Stimulated activated CD4-positive, alpha-beta T cell treated with anti-CD3 and anti-CD28 coated beads, Interleukin-1b, Interleukin-23, amount 100 ng/mL, for 1 hour (primary cell): ENCODE results near the gene CAPN12.
"Not testable (repeated sequence)": the region's sequence is repeated elsewhere in the genome, so short reads cannot be mapped to it uniquely, and the experiment has no call there.

Source experiments
- DNase-seq, 2 donors: peaks; one replicate each; pipeline ENCODE4 v3.0.0-alpha.2; 2020; ENCODE audit warnings: low read depth in 2 of 2

Gene CAPN12, protein sequence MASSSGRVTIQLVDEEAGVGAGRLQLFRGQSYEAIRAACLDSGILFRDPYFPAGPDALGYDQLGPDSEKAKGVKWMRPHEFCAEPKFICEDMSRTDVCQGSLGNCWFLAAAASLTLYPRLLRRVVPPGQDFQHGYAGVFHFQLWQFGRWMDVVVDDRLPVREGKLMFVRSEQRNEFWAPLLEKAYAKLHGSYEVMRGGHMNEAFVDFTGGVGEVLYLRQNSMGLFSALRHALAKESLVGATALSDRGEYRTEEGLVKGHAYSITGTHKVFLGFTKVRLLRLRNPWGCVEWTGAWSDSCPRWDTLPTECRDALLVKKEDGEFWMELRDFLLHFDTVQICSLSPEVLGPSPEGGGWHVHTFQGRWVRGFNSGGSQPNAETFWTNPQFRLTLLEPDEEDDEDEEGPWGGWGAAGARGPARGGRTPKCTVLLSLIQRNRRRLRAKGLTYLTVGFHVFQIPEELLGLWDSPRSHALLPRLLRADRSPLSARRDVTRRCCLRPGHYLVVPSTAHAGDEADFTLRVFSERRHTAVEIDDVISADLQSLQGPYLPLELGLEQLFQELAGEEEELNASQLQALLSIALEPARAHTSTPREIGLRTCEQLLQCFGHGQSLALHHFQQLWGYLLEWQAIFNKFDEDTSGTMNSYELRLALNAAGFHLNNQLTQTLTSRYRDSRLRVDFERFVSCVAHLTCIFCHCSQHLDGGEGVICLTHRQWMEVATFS

DNA sequence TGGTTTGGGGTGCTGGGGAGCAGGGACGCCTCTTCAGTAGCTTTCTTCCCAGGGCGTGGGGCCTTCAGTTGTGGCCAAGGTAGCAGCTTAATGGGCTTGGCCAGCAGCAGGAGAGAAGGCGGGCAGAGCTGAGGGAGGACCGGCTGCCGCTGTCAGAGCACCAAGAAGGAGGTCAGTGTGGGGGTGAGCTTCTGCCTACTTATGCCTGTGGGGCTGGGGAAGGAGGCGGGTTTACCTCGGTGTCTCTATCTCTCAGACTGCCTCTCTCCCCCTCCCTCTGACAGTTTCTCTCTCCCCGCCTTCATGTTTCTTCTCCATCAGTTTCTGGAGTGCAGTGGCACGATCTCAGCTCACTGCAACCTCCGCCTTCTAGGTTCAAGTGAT lies at the start of gene CAPN12:
Gene CAPN12, minus strand, starts transcription at position 177 of the 384 bp plus-strand sequence. CDS start 309 bp downstream, outside the sequence.
- DNase-seq = no peak

DNA sequence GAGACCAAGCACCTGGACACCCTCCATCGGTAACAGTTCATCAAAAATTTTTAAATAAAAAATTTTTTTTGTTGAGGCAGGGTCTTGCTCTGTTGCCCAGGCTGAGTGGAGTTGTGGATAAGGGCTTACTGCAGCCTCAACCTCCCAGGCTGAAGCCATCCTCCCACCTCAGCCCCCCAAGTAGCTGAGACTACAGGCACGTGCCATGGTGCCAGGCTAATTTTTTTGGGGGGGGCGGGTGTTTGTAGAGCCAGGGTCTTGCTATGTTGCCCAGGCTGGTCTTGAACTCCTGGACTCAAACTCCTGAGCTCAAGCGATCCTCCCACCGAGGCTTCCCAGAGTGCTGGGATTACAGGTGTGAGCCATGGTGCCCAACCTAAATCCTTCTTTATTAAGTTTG lies 49.4 kb upstream of the CAPN12 start:
- DNase-seq = no peak

DNA sequence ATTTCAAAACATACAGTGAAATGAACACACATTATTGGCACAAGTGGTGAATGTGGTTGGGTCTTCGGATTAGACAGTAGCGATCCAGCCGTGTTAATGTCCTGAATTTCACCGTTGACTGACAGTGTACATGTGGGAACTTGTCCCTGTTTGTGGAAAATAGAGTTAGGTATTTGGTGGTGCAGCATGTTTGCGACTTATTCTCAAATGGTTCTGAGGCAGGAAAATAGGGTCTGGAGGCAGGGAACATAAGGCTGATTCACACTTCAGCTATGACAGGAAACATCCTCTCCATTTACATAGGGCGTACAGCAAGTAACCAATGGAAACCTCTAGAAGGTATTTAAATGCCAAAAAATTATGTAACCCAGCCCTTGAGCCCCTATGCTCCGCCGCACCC lies 48.9 kb upstream of the CAPN12 start:
- no peak for DNase-seq

DNA sequence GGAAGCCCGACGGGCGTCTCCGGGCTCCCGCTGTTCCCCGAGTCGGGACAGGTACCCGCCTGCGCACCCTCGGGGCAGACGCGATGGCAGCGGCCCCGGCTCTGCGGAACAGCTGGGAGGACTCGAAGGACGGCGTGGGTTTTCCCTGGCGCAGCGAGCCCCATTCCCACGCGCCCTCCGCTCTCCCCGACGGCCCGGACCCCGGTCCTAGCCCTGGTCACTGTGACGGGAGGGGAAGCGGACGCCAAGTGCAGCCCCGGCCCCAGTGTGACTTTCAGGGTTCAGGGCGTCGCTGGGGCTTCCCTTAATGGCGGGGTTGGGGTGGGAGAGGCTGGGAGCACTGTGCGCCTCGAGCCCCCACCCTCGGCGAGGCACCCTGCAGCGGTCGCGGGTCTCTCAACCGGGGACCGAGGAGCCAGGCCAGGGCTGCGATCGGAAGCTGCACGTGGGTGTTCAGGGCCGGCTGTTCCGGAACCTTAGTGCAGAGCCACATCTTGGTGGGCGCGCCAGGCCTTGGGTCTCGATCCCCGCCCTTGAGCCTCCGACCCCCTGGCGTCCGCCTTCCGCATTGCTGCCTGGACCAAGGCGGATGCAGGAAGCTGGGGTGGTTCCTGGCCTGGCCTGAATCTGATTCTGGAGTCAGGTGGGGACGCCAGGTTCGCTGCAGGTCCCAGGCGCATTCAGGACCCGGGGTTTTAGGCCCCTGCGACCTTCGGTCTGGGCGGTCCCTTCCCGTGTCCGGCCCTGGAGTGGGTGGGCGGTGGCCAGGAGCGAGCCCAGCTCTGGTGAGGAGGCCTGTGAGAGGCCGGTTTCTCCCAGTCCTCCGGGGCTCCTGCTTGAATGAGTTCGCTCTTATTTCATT lies 48.2 kb upstream of the CAPN12 start:
- peak in 1 of 2 donors; percentile 4 for DNase-seq

DNA sequence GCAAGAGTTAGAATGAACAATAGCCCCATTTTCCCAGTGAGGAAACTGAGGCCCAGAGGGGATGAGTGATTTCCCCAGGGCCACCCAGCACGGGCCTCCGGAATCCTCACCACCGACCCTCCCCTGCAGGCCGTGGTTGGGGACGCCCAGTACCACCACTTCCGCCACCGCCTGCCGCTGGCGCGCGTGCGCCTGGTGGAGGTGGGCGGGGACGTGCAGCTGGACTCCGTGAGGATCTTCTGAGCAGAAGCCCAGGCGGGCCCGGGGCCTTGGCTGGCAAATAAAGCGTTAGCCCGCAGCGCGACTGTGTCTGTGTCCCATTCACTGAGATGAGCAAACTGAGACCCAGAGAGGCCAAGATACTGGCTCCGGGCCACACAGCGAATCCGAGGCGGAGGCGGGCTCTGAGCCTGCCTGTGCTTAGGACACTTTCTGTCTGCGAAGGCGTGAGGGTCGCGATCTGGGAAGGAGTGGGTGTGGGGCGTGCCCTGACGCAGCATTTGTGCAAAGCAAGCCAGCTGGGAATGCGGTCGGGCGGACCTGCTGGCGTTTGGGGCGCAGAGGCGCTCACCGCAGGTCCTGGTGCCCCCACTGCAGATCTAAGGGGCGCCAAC lies 47.3 kb upstream of the CAPN12 start:
- not testable (repeated sequence) for DNase-seq

DNA sequence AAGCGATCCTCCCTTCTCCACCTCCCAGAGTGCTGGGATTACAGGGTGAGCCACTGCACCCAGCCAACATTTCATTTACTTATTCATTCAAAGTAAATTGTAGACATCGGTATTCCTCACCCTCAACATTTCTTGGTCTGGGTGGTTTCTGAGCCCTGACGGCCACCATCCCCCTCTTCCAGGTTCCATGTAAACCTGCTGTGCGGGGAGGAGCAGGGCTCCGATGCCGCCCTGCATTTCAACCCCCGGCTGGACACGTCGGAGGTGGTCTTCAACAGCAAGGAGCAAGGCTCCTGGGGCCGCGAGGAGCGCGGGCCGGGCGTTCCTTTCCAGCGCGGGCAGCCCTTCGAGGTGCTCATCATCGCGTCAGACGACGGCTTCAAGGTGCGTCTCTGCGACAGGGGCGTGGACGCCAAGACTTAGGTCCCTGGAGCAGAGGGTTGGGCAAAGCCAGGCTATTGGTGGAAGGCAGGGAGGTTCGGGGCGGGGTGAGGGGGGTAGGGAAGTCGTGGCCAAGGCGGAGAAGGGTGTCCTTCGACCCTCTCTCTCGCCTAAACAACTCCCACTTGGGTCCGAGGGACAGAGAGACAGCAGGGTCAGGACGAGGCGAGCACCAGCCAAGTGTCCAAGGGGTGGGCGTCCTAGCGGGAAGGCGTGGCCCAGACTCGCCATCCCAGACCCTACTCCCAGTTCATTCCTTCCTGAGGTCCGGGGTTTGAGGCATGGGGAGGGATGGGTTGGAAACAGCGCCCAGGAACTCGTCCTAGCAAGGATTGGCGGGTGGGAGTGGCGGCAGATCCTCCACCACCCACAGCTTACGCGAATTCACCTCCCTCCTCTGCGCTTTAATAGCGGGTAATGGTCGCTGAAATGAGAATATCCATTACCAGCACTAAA lies 46.5 kb upstream of the CAPN12 start:
- not testable (repeated sequence) for DNase-seq

DNA sequence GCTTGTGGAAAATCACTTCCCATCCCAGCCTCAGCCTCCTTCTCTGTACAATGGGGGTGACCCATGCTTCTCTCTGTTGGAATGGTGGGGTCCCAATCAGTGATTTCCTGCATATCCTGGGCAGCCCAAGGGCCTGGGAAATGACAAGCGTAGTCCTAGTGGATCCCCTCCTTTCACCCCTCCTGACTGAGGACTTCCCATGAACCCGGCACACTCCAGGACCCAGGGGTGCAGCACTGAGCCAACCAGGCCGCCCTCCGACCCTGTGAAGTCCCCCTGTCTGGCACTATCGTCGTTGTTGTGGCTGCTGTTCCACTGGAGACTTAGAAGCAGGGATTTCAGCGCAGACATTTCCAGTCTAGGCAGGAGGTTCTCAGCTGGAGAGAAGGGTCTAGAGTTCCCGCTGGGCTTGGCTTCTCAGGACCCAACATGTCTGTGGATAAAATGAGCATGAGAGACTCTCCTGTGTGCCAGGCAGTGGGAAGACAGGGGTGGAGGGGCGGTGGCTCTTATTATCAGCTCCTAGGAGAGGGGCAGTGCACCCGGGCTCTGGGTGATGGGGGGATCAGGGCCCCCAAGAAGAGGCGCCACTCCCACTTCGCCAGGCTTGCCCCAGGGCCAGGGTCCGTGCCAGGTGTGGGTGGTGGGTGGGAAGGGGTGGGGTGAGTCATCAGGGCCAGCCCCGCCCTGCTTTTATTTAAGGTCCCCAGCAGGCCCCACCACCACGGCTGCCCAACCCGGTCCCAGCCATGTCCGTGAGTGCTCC lies 44.4 kb upstream of the CAPN12 start, which contains the start of gene LGALS7B:
Gene LGALS7B, plus strand, starts transcription at position 723 of the 766 bp plus-strand sequence. Its CDS starts 27 bp downstream, at position 750.
- no peak for DNase-seq

DNA sequence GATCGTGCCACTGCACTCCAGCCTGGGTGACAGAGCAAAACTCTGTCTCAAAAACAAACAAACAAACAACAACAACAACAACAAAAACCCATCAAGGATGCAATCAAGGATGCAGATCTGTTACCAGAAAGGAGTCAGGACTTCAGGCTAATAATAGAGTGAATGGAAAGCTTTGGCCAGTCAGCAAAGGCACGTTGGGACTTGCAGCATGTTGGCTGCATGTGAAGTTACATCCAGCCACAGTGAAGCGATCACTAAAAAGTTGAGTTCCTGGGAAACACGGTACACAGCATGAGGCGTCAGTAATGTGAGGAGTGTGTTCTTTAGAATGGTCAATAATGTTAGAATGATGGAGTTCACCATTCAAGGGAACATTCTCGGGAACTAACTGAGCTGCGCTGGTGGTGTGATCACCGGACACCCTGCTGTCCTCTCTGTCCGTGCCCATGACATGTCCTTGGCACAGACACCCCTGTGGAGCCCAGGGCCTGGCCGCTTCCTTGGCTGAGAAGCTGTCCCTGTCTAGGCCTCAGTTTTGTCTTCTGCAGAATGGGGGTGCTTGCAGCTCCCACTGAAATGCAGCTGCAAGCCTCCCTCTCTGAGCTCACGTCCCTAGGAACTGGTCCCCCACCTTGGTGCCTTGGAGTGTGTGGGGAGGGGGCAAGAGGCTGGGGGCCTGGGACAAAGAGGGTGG lies 42.4 kb upstream of the CAPN12 start:
- no peak for DNase-seq

DNA sequence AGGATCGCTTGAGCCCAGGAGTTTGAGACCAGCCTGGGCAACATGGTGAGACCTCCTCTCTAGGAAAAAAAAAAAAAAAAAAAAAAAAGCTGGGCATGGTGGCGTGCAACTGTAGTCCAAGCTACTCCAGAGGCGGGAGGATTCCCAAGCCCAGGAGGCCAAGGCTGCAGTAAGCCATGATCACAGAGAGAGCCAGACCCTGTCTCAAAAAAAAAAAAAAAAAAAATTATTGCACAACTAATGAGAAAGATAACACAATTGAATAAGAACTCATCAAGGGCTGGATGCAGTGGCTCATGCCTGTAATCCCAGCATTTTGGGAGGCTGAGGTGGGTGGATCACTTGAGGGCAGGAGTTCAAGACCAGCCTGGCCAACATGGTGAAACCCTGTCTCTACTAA lies 41.8 kb upstream of the CAPN12 start:
- DNase-seq = not testable (repeated sequence)

DNA sequence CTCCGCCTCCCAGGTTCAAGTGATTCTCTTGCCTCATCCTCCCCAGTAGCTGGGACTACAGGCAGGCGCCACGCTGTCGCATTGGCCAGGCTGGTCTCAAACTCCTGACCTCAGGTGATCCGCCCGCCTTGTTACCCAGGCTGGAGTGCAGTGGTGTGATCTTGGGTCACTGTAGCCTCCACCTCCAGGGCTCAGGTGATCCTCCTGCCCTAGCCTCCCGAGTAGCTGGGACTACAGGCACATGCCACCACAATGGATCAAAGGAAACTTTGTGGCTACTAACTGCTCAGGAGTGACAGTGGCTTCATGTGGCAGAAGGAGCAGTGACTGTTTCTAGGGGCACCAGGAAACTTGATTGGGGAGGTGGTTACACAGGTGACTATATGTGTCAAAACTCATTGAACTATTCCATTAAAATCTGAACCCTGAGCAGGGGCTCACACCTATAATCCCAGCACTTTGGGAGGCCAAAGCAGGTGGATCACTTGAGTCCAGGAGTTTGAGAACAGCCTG lies 41.0 kb upstream of the CAPN12 start:
- no peak for DNase-seq

DNA sequence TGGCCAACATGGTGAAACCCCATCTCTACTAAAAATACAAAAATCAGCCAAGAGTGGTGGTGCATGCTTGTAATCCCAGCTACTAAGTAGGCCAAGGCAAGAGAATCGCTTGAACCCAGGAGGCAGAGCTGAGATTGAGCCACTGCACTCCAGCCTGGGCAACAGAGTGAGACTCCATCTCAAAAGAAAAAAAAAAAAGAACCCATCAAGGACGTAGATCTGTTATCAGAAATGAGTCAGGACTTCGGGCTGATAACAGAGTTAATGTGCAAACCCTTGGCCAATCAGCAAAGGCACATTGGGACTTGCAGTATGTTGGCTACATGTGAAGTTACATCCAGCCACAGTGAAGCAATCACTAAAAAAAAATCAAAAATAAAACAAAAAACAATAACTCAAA lies 40.0 kb upstream of the CAPN12 start:
- no peak for DNase-seq

DNA sequence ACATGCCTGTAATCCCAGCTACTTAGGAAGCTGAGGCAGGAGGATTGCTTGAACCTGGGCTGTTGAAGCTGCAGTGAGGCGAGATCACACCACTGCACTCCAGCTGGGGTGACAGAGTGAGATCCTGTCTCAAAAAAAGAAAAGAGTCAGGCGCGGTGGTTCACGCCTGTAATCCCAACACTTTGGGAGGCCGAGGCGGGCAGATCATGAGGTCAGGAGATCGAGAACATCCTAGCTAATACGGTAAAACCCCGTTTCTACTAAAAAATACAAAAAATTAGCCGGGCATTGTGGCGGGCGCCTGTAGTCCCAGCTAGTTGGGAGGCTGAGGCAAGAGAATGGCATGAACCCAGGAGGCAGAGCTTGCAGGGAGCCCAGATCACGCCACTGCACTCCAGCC lies 37.9 kb upstream of the CAPN12 start:
- not testable (repeated sequence) for DNase-seq

DNA sequence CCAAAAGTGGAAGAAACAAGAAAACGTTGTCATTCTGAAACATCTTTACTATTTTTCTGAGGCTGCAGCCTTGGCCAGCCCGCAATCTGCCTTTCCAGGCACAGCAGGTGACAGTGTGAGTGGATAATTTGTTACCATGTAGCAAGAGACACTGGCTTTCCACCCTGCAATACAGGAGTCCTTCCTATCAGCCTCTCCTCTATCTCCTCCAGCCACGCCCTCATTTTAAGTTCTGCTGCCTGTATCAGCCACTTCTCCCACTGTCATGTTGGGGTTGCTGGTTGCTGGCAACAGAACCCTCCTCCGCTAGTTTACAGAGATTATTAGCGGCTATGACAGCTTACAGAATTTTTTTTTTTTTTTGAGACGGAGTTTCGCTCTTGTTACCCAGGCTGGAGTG lies 36.8 kb upstream of the CAPN12 start:
- no peak for DNase-seq

DNA sequence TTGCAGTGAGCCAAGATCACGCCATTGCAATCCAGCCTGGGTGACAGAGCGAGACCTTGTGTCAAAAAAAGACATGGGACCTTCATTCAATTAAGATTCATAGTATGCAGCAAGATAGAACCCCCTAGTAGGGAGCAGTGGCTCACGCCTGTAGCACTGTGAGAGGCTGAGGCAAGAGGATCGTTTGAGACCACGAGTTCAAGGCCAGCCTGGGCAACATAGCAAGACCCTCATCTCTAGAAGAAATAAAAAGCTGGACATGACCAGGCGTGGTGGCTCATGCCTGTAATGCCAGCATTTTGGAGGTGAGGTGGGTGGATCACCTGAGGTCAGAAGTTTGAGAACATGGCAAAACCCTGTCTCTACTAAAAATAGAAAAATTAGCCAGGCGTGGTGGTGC lies 36.2 kb upstream of the CAPN12 start:
- no peak for DNase-seq

DNA sequence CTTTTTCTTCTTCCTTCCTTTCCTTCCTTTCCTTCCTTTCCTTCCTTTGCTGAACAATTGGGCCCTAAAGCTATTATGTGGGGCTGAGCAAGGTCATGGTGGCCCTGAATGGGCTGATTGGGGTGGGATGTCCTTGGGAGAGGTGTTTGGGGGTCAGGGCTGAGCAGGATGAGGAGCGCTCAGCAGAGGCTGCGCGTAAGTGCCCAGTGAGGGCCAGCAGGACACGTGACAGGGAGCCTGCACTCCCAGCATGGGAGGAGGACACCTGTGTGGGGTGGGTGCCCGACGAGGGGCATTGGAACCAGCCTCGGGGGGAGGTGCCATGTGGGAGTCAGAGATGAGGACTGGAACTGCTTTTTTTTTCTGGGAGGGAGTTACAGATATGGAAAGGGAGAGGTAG lies 34.5 kb upstream of the CAPN12 start:
- DNase-seq = no peak

DNA sequence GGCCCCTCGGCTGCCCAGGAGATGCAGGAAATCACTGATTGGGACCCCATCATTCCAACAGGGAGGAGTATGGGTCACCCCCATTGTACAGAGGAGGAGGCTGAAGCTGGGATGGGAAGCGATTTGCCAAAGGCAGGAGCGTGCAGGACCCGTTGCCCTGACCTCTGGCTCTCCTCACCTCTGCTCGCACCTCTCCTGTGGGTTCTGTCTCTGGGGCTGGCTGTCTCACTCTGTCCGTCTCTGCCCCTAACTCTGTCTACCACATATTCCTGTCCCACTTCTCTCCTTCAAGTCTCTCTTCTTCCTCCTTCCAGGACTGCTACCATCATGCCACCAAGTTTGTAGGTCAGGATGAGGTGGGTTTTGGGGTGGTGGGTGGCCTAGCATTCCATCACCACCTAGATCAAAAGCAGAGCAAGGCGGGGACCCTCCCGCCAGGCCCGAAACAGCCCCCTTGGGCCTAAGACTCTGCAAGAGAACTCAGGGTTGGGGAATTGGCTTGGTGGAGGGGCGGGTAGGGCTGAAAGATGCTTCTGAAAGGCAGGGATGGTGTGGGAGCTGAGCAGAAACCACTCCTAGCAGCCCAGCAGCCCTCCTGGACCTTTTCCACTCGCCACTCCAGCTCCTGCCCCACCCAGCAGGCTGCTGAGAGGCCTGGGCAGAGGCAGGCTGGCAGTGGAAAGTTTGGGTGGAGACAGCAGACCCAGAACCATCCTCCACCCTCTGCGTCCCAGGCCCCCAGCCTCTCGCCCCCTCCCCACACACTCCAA lies 30.1 kb upstream of the CAPN12 start:
- DNase-seq = no peak

DNA sequence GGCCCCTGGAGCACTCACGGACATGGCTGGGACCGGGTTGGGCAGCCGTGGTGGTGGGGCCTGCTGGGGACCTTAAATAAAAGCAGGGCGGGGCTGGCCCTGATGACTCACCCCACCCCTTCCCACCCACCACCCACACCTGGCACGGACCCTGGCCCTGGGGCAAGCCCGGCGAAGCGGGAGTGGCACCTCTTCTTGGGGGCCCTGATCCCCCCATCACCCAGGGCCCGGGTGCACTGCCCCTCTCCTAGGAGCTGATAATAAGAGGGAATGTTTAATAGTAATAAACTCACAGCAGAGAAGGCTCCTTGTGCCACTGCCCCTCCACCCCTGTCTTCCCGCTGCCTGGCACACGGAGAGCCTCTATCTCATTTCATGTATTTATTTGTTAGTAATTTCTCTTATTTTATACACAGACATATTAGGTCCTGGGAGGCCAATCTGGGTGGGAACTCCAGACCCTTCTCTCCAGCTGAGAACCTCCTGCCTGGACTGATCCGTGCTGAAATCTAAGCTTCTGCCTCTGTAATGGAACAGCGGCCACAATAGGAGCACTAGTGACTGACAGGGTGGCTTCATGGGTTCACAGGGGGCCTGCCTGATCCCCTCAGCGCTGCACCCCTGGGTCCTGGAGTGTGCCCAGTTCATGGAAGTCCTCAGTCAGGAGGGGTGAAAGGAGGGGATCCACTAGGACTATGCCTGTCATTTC lies 29.3 kb upstream of the CAPN12 start, which contains the start of gene LGALS7:
Gene LGALS7, minus strand, starts transcription at position 49 of the 709 bp plus-strand sequence. Its CDS starts 25 bp downstream, at position 24.
- DNase-seq = no peak
